Inflammatory macrophage treated with lipopolysaccharide for 1 hour (primary cell): ENCODE data around the gene NXPH3.

Experiments
- DNase-seq, 2 donors: peaks; one replicate each; pipeline ENCODE4 v3.0.0-alpha.2; 2020 to 2022

Gene NXPH3

DNA sequence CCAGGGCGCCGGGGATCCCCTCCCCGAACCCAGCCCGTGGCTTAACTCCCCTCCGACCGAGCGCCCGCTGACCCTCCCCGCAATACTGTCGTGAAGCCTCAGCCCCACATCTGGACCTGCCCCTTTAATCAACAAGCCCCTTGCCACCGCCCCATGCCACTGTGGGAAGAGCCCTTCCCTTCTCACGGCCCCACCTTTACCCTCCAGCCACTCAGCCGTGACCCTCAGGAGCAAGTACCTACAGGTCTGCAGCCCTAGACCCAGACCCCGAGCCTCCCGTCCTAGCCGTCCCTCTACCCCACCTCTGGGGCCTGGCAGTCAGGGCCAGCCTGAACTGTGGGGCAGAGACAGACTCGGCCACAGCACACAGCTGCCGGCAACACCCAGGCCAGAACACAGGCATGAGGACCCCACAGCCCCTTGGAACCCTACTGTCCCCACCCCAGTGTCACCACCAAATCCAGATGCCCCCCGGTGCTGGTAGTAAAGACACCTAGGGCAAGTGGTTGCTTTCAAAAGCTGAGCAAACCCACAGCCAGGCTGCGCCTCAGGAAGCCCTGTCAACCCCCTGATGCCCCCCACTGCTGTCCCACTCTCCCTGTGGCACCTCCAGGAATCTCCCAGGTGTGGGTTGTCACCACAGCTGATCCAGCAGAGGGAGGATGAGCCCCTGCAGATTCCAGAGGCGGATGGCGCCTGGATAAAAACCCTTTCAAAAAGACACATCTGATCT is 1.4 kb downstream of the NXPH3 start:
- DNase-seq, result no peak

DNA sequence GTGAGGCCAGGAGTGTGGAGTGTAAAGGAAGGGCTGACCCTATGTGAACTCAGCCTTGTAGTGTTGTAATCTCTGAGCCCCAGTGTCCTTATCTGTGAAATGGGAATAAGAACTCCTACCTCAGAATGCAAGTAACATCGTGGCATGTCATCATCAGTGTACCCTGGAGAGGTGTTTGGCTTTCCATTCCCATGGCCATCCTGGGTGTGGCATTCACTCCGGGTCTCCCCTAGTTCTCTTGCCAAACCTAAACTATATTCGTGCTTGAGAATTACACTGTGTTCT is 1.9 kb downstream of the NXPH3 start:
- DNase-seq, result no peak

DNA sequence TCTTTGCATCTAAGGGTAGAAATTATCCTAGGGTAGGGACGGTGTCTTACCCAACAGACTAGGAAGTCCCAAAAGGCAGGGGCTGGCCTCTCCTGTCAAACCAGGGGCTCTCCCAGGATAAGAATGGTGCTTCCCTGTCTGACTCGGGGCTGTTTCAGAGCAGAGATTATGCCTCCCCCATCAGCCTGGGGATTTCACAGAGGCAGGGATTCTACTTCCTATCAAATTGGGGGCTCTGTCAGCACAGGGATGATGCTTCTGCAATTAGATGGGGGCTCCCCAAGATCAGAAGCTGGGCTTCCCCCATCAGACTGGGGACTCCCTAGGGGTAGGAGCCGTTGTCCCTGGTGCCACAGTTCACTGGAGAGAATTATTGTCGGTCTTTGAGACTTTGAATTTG is 2.3 kb downstream of the NXPH3 start:
- peak; percentile 36 to 86 for DNase-seq

DNA sequence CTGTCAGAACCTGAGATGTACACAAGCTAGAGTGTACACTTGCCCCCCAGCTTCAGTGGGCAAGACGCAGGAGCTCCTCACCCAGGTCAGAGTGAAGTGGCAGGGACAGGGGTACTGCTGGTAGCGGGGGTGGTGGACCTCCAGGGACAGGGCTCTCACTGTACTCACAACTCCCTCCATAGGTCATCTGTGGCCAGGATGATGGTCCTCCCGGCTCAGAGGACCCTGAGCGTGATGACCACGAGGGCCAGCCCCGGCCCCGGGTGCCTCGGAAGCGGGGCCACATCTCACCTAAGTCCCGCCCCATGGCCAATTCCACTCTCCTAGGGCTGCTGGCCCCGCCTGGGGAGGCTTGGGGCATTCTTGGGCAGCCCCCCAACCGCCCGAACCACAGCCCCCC is 2.7 kb downstream of the NXPH3 start:
- DNase-seq, result no peak

DNA sequence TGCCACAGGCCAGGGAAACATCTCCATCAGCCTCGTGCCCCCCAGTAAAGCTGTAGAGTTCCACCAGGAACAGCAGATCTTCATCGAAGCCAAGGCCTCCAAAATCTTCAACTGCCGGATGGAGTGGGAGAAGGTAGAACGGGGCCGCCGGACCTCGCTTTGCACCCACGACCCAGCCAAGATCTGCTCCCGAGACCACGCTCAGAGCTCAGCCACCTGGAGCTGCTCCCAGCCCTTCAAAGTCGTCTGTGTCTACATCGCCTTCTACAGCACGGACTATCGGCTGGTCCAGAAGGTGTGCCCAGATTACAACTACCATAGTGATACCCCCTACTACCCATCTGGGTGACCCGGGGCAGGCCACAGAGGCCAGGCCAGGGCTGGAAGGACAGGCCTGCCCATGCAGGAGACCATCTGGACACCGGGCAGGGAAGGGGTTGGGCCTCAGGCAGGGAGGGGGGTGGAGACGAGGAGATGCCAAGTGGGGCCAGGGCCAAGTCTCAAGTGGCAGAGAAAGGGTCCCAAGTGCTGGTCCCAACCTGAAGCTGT is 3.4 kb downstream of the NXPH3 start:
- no peak for DNase-seq

DNA sequence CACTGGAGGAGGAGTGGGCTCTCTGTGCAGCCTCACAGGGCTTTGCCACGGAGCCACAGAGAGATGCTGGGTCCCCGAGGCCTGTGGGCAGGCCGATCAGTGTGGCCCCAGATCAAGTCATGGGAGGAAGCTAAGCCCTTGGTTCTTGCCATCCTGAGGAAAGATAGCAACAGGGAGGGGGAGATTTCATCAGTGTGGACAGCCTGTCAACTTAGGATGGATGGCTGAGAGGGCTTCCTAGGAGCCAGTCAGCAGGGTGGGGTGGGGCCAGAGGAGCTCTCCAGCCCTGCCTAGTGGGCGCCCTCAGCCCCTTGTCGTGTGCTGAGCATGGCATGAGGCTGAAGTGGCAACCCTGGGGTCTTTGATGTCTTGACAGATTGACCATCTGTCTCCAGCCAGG is 3.9 kb downstream of the NXPH3 start:
- DNase-seq, result no peak

DNA sequence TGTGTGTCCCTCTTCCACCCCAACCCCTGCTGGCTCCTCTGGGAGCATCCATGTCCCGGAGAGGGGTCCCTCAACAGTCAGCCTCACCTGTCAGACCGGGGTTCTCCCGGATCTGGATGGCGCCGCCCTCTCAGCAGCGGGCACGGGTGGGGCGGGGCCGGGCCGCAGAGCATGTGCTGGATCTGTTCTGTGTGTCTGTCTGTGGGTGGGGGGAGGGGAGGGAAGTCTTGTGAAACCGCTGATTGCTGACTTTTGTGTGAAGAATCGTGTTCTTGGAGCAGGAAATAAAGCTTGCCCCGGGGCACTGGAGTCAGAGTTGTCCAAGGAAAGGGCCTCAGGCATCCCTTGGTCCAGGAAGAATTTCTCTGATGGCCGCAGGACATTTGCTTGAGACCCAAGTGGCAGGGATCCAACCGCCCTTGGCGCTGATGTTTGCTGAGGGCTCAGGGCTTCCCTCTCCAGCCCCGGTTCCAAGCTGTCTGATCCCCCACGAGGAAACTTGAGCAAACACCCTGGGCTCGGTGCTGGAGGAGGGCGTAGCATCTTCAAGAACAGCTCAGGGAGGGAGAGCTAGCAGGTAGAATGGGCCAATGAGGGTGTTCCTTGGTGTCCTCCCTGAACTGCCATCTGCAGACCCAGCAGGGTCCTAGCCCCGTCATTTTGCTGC is 4.5 kb downstream of the NXPH3 start:
- DNase-seq, result no peak

DNA sequence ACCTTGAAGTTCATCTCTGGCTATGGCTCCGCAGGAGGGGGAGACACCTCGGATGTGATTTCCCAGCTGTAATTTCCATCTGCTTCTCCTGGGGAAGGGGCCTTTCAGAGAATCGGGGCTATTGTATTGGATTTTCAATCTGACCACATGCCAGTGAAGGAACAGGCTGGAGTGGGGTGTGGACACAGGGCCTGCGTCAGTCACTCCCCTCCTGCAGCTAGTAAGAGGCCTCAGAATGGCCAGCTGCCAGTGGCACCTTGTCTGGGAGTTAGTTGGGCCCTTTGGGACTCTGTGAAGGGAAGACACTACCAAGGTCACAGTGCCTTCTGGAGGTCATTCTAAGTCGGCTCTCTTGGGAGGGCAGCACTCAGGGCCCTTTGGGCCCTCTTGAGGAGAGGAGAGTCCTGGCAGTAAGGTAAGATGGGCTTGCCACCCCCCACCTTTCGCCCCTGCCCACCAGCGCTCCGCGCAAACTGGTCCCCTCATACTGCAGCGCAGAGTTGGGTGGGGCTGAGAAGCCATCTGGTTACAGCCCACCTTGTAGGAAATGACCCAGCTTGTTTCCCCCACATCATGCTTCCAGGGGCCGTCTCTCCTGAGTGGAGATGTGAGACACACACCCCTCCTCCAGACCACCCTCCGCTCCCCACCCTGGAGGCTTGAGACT is 5.4 kb downstream of the NXPH3 start:
- DNase-seq, result no peak

DNA sequence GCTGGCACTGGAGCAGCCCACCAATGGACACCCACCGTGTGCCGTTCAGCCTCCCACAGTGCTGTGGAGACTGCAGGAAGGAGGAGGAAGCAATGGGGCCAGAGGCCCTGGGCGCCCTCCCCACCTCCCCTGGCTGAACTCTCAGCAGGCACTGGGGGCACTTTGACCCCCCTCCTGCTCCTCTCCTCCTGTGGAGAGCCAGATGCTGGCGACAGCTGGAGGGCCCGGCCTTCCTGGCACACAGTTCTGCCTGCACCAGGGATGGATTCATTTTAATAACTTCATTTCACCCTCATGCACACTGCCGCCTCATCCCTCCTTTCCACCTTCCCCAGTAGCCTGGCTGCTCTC is 6.0 kb downstream of the NXPH3 start:
- no peak for DNase-seq

DNA sequence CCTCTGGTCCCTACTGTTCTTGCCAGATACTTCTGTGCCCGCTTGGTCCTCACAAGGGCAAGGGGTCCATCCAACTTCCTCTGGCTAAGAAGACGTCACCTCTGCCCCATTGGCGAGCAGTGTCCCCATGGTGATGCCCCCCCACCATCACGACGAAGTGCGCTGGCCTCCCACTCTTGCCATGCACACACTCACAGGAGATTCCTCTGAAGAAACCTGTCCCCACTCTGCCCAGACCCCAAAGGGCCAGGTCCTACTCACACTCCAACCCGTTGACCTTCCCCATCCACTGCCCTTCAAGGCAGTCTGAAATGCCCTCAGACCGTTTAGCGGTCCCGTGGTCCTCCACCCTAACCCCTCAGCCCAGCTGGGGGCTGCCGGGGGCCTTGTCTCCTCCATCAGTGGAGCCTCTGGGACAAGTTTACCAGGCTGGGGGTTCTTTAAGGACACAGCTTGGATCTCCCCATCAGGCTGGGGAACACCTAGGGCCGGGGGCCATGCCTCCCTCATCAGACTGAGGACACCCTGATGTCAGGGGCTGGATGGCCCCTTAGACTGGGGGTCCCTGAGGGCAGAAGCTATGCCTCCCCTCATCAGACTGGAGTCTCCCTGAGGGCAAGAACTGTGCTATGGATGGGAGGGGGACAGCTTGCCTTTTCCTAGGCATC is 6.5 kb downstream of the NXPH3 start:
- DNase-seq, result no peak

DNA sequence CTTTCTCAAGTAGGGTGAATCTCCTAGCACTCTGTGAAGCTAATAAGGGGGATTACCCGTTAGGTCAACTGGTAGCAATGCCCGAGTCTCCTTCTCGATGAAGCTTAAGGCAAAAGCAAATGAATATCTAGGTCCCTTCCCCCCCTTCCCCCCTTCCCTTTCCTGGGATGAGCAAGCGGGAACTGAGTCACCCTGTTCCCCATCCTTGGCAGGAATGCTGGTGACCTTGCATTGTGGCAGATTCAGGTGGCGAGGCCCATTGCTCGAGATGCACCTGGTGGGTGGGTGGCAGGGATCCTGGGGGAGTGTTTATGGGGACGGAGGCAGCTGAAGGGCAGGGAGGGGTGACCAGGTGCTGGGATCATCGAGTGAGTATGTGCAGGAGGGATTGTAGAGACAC is 7.1 kb downstream of the NXPH3 start:
- DNase-seq, result no peak

DNA sequence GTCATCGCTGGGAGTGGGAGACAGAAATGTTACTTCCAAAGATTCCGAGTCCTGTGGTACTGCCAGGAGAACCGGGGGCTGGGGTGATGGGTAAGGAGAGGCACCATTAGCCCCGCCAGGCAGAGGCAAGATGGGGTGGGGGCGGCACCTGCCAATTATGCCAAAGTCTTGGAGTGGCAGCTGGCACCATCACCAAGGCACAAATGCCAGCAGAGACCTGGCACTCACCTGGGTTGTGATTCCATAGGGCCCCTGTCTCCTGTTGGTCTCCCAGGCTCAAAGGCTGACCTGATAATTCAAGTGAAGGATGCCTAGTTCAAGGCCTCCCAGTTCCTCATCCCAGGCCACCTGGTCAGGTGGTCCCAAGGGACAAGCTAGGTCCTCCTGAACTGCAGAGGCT is 7.6 kb downstream of the NXPH3 start:
- no peak for DNase-seq

DNA sequence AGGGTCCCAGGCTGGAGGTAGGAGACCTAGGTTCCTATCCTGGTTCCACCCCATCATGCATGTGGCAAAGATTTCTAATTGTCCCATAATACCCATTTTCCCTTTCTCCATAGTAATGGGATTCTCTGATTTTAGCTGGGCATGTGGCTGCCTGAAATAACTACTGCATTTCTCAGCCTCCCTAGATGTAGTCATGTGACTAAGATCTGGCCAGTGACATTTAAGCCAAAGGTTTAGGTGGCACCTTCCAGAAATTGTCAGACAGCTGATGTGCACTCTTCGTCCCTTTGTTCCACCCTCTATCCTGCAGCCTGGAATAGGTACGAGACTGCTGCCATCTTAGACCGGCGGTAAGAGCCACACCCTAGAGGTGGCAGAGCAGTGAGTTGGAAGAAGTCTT is 8.2 kb downstream of the NXPH3 start:
- DNase-seq, result no peak

DNA sequence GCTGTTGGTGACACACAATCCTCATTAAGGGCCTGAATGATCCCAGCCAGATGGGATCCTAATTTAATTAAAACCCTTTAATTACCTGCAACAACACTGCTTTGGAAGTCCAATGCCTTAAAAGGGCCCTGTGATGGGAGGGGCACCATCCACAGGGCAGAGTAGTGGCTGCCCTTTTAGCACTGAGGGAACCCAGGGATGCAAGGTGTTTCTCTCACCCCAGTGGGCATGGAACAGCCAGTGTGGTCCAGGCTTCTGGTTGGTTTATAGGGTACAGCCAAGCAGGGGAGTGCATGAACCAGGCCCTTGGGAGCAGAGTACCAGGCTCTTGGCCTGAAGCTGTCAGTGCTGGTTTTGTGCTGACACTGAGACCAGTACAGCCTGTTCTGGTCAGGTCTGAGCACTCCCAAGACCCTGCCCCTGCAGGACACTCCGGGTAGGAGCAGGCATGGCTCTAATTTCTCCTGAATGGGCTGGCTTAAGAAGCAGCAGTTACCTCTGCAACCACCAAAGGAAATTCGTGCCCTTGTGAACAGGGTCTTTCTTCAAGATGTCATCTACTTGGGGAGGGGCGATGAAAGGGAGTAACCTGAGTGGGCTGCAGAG is 9.9 kb downstream of the NXPH3 start:
- no peak for DNase-seq

DNA sequence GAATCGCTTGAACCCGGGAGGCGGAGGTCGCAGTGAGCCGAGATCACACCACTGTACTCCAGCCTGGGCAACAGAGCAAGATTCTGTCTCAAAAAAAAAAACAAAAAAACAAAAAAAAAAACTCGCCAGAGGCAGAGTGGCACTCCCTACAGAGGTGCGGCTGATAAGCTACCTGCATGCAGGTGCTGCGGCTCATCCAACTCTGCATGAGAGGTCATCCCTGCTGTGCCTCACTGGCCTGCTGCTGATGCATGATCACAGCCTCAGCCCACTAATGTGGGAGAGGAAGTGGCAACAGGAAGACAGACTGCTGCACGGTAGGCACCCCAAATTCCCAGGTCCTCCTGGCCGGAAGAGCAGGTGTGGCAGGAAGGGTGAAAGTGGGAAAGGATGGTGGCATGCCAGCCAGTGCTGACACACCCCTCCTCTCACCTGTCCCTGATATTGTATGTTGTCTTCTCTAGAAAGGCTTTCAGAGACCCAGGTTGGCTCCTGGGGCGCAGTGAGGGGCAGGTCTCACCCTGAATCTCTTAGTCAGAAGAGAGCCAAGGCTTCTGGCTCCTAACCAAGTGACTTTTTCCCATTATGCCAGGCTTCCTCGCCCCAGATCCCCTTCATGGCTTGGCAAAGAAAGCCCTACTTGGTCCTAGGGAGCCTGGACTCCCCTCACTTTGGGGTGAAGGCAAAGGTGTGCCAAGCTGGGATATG is 11.8 kb downstream of the NXPH3 start:
- DNase-seq, result no peak

DNA sequence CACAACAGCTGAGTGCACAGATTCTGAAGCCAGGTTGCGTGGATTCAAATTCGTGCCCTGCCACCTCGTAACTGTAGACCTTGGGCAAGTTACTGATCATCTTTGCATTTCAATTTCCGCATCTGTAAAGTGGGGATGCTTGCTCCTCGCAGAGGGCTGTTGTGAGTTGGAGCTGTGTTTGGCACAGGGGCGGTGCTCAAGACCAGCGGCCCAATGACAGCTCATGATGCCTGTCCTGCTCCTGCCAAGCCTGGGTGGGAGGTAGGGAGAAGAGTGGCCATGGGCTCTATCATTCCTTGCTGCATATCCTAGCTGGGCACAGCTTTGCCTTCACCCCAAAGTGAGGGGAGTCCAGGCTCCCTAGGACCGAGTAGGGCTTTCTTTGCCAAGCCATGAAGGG is 12.6 kb downstream of the NXPH3 start:
- DNase-seq, result no peak

DNA sequence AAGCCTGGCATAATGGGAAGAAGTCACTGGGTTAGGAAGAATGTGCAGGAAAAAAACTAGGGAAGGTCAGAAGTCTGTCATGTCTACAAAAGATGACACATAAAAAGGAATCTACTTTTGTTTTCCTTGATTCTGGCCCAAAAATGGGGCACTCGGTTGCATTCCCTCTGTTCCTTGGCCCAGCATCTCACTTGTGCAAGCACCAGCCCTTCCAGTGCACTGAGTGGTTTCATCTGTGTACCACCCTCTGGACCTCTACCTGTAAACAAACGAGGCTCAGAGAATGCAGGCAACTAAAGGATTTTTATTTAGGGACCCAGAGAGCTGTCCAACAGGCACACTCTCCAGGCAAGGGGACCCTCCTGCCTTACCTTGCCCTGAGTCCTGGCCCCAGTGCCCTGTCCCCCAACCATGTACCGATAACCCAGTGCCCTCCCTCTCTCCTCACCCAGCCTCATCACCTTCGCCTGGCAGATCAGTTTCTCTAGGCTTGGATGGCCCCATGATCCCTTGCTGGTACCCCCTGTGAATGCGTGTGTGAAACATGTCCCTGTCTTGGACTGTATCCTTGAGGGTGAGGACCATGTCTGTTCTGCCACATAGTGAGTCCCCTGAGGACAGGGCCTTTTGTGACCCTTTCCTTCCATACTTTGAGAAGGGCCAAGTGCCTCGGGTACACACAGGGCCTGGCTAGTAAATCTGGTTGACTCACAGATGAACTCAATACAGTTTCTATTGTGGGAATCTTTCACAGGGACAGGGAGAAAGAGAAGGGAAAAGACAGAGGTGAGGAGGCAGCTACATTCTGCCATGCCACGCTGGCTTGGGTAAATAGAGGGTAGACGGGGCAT is 13.3 kb downstream of the NXPH3 start:
- no peak for DNase-seq

DNA sequence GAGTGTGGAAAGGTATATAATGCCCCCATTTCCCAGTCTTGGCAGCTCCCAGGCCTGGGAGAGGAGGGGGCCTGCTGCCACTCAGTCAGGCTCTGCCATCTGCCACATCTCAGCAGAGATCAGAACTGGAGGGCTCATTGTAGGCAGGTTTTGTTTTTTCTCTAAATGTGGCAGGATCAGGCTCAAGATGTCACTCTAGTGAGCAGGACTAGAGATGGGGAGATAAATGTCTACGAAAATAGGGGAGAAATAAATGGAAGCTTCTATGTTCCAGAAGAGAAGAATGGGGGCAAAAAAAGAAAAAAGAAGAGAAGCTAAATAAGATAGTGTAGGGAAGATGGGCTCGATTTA is 13.9 kb downstream of the NXPH3 start:
- DNase-seq, result no peak

DNA sequence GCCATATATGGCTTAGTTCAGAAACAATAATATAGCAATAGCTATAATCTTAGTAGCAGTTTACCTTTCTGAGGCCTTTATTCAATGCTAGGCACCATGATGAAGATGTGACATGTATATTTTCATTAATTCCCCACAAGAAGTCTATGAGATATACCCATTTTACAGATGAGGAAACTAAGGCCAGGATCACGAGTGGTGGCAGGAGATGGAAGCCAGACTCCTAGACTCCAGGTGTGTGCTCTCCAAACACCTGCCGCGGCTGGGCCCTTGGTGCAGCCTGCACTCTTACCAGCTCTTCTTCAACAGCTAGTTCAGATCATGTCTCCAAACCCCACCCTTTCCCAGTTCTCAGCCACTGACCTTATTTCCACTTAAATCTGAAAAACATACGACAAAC is 15.2 kb downstream of the NXPH3 start:
- DNase-seq, result no peak

DNA sequence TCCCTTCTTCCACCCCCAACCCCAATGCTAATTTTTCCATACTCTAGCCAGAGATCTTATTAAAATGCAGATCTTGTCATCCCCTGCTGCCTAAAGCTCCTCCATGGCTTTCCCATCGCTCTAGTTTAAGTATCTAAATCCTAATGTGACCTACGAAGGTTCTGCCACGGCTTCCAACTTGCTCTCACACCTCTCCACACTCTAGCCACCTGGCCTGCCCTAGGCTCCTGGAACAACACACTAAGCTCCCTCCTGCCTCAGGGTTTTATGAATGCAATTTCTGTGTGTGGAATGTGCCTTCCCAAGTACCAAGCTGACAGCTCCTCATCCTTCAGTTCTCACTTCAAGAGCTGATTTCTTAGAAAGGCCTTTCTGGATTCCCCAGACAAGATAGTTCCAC is 16.6 kb downstream of the NXPH3 start:
- DNase-seq, result no peak

DNA sequence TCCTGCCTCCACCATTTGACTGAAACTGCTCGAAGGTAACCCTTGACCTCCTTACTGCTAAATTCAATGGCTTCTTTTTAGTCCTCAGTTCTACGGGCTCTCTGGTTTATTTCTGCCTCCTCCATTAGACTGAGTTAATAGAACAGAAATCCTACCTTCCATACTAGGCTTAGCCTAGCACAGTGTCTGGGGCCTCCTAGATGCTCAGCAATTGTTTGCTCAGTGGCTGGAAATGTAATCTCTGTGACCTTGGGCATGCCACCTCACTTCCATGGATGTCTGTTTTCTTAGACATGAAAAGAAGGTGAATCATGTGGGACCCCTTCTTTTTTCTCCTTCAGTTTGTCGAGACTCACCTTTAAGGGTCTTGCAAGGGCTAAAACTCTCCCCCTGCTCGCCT is 19.7 kb downstream of the NXPH3 start:
- DNase-seq, result no peak

DNA sequence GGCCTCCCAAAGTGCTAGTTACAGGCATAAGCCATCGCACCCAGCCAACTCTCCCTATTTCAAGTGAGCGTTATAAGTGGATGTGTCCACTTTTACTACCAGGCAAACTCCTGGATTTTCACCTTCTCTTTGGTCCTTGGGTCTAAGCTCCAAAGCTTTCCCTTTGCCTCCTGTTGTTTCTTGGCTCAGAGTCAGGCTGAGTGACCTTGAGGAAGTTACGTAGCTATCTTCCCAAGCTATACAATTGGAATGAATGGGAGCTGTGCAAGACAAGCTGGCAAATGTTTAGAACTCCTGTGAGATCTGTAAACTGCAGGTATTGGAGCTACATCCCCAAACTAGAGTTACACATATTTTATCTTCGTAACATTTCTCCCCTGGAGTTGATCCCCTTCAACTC is 20.3 kb downstream of the NXPH3 start:
- no peak for DNase-seq
